ENCODE results near the gene TMTC2.

DNA sequence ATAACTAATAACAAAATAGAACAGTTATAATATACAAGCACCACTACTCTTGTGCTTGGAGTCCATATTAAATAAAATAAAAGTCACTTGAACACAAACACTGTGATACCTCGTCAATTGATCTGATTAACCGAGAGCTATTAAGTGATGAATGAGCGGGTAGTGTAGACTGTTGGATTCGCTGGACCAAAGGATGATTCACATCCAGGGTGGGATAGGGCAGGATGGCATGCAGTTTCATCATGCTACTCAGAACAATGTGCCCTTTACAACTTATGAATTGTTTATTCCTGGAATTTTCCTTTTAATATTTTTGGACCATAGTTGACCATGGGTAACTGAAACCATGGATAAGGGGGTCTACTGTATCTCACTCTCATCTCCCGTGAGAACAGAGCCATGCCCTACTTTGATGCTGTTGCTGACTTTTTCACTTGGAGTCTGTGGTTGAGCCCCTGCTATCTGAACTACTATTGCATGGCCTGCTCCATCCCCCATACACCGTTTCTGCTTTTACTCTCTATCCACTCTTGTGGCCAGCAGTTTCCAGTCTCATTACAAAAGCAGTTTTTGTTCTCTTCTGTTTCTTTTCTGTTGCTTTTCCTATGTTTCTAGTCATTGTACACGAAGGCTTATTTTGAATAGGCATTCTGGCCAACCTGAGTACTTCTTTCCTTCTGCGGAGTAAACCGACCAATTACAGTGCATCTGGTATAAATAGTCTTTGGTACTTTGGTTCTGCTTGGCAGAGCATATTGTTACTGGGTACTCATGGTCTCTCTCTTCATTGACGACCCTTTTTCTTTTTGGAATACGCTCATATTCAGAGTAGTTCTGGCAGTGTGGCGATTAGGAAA lies 12.2 kb downstream of the TMTC2 start:
- TF ChIP-seq GATA2 (IDR thresholded peaks at IDR 0.05; ENCODE audit: low read depth, low read length) = no peak
- no peak for TF ChIP-seq GATA3 (IDR thresholded peaks at IDR 0.05; ENCODE audit: low read depth, low read length)
